IMR-90 (cell line): ENCODE data around the gene CHI3L1. TPM values are rescaled to one million over a fixed set of nuclear protein-coding genes. Genes with fewer than 3 reads are reported as not detected.

ENCODE experiments used
- ATAC-seq: fragments of 200-7000 bp; cut with Tn5 transposase; 2 replicates; pipeline ENCODE4 v1.9.1; 2020; ENCODE audit warnings: low read depth, mild to moderate bottlenecking, moderate library complexity
- BruUV-seq: library from RNA; stranded (reverse); fragments of 400-500 nt; replicated peaks from 2 replicates; lab custom pipeline; 2021; lab: Mats Ljungman, UMichigan
- CTCF ChIA-PET: fragments of 300-600 bp; formaldehyde crosslinking; extraction: SDS; loops from one replicate; lab custom pipeline; 2021; ENCODE audit warnings: antibody characterized with exemption; lab: Yijun Ruan, JAX
- POLR2A ChIA-PET: fragments of 300-600 bp; sonication (Branson Sonifier 250); formaldehyde crosslinking; loops from one replicate; lab custom pipeline; 2022; ENCODE audit warnings: antibody characterized with exemption; ENCODE audit not compliant: unreplicated experiment; lab: Charles Lee
- DNase-seq: peaks from one replicate; pipeline ENCODE4 v3.0.0; 2013
- H2AFZ ChIP-seq: replicated peaks from 2 replicates; pipeline ENCODE3; 2013; ENCODE audit warnings: low read length, mild to moderate bottlenecking; ENCODE audit not compliant: poor library complexity
- H2AK5ac ChIP-seq: 2 replicates; pipeline ENCODE4 v1.6.1; 2013; ENCODE audit warnings: low read depth, low read length, inconsistent platforms
- H2AK9ac ChIP-seq: replicated peaks from 2 replicates; pipeline ENCODE3; 2013; ENCODE audit warnings: mild to moderate bottlenecking, low read depth, low read length, moderate library complexity; ENCODE audit not compliant: poor library complexity
- H2BK120ac ChIP-seq: 2 replicates; pipeline ENCODE4 v1.6.1; 2013; ENCODE audit warnings: low read depth, low read length, inconsistent platforms
- H2BK15ac ChIP-seq: 3 replicates; pipeline ENCODE4 v1.6.1; 2013; ENCODE audit warnings: low read depth, low read length, inconsistent platforms
- H2BK20ac ChIP-seq: 2 replicates; pipeline ENCODE4 v1.6.1; 2013; ENCODE audit warnings: low read depth, mild to moderate bottlenecking, inconsistent platforms, low read length, moderate library complexity
- H2BK5ac ChIP-seq: 2 replicates; pipeline ENCODE4 v1.6.1; 2013; ENCODE audit warnings: mild to moderate bottlenecking, low read depth, low read length, inconsistent platforms; ENCODE audit not compliant: poor library complexity, severe bottlenecking
- H3K14ac ChIP-seq: replicated peaks from 2 replicates; pipeline ENCODE4 v1.6.1; 2013; ENCODE audit warnings: low read depth, low read length, inconsistent platforms
- H3K18ac ChIP-seq: 2 replicates; pipeline ENCODE4 v1.6.1; 2013; ENCODE audit warnings: low read depth, low read length, control low read depth
- H3K23ac ChIP-seq: 2 replicates; pipeline ENCODE4 v1.6.1; 2013; ENCODE audit warnings: low read depth, low read length, inconsistent platforms
- H3K27ac ChIP-seq: 2 replicates; pipeline ENCODE4 v1.5.1; 2013; ENCODE audit warnings: mild to moderate bottlenecking, control low read depth, low read length; ENCODE audit not compliant: insufficient read depth
- H3K27me3 ChIP-seq: 2 replicates; pipeline ENCODE4 v1.6.1; 2013; ENCODE audit warnings: low read length; ENCODE audit not compliant: control insufficient read depth, insufficient read depth
- H3K36me3 ChIP-seq: 2 replicates; pipeline ENCODE4 v1.6.1; 2013; ENCODE audit warnings: low read length, mixed read lengths; ENCODE audit not compliant: control insufficient read depth, insufficient read depth
- H3K4ac ChIP-seq: 2 replicates; pipeline ENCODE4 v1.6.1; 2013; ENCODE audit warnings: low read depth, low read length, inconsistent platforms
- H3K4me1 ChIP-seq: 2 replicates; pipeline ENCODE4 v1.6.1; 2013; ENCODE audit warnings: low read length, mixed read lengths; ENCODE audit not compliant: control insufficient read depth, insufficient read depth
- H3K4me2 ChIP-seq: 2 replicates; pipeline ENCODE4 v1.6.1; 2013; ENCODE audit warnings: low read depth, mild to moderate bottlenecking, control low read depth, low read length, moderate library complexity
- H3K4me3 ChIP-seq: 2 replicates; pipeline ENCODE4 v1.5.1; 2013; ENCODE audit warnings: low read depth, mild to moderate bottlenecking, control low read depth, low read length, moderate library complexity; ENCODE audit not compliant: insufficient read depth
- H3K56ac ChIP-seq: 2 replicates; pipeline ENCODE4 v1.6.1; 2013; ENCODE audit warnings: low read length, inconsistent platforms; ENCODE audit not compliant: insufficient read depth; ENCODE audit errors: extremely low read depth
- H3K79me1 ChIP-seq, 2 experiments: 2 replicates each; pipeline ENCODE4 v1.6.1; 2013; ENCODE audit warnings: low read length in 2 of 2, inconsistent platforms in 1 of 2, low read depth in 1 of 2
- H3K9ac ChIP-seq: 2 replicates; pipeline ENCODE4 v1.6.1; 2013; ENCODE audit warnings: low read depth, low read length, control low read depth
- H3K9me1 ChIP-seq: 2 replicates; pipeline ENCODE4 v1.6.1; 2013; ENCODE audit warnings: low read length, inconsistent platforms; ENCODE audit not compliant: insufficient read depth
- H3K9me3 ChIP-seq: 2 replicates; pipeline ENCODE4 v1.6.1; 2013; ENCODE audit warnings: low read length; ENCODE audit not compliant: control insufficient read depth, insufficient read depth
- H4K20me1 ChIP-seq: 2 replicates; pipeline ENCODE4 v1.6.1; 2013; ENCODE audit warnings: low read length, inconsistent platforms; ENCODE audit not compliant: insufficient read depth
- H4K5ac ChIP-seq: 2 replicates; pipeline ENCODE4 v1.6.1; 2013; ENCODE audit warnings: mild to moderate bottlenecking, low read depth, low read length, control low read depth
- H4K8ac ChIP-seq, 2 experiments: 2 replicates each; pipeline ENCODE4 v1.6.1; 2013; ENCODE audit warnings: low read depth in 2 of 2, low read length in 2 of 2, control low read depth in 1 of 2, inconsistent platforms in 1 of 2
- H4K91ac ChIP-seq: 2 replicates; pipeline ENCODE4 v1.6.1; 2013; ENCODE audit warnings: low read depth, low read length, inconsistent platforms; ENCODE audit not compliant: insufficient read depth
- BHLHE40 ChIP-seq: fragments of 150-350 bp; IDR thresholded peaks from 2 replicates; pipeline ENCODE4 v1.6.1; 2016; ENCODE audit warnings: mild to moderate bottlenecking, low read depth, low read length
- CEBPB ChIP-seq: IDR thresholded peaks from 2 replicates; pipeline ENCODE4 v1.6.1; 2012; ENCODE audit warnings: low read depth, low read length, improper control_type of control experiment
- NFE2L2 ChIP-seq: fragments of 150-350 bp; IDR thresholded peaks from 2 replicates; pipeline ENCODE4 v1.6.1; 2016; ENCODE audit warnings: low read depth, mild to moderate bottlenecking, low read length
- RAD21 ChIP-seq: IDR thresholded peaks from 2 replicates; pipeline ENCODE4 v1.6.1; 2012; ENCODE audit warnings: low read length, improper control_type of control experiment
- RFX5 ChIP-seq: IDR thresholded peaks from 2 replicates; pipeline ENCODE4 v1.8.0; 2012; ENCODE audit warnings: low read depth, mild to moderate bottlenecking, low read length, moderate library complexity
- WGBS, 2 experiments: methylation state at CpG; one replicate each; pipeline versions ENCODE4 v1.1.5 to v1.1.7; 2013; ENCODE audit warnings: missing lambda C conversion rate in 2 of 2; ENCODE audit not compliant: insufficient read length in 1 of 2; ENCODE audit errors: extremely low coverage in 2 of 2; 5-methylcytosine and 5-hydroxymethylcytosine counted together
- dilution Hi-C: fragments of 300-500 bp; cut with HindIII; formaldehyde crosslinking; loops from one replicate; pipeline ENCODE4 v1.14.3; 2018; ENCODE audit warnings: low sequenced_read_pairs; ENCODE audit not compliant: unreplicated experiment
- in situ Hi-C: fragments of 300-500 bp; cut with MboI; formaldehyde crosslinking; loops from 3 replicates; pipeline ENCODE4 v1.14.3; 2019; ENCODE audit warnings: low sequenced_read_pairs, inconsistent platforms, mixed read lengths
- intact Hi-C: fragments of 100-400 bp; cut with micrococcal nuclease; formaldehyde crosslinking; loops from 2 replicates; pipeline ENCODE4 v1.10.0; 2022
- polyA plus RNA-seq, 3 experiments: library from polyadenylated mRNA; depleted of rRNA; stranded (reverse); fragments of >200 nt; gene quantifications; 2 replicates each; pipeline ENCODE4 v1.2.3, GENCODE V29; 2012; ENCODE audit warnings: low replicate concordance in 1 of 3
- total RNA-seq: library from RNA; depleted of rRNA; stranded (reverse); fragments of >200 nt; gene quantifications from 2 replicates; pipeline ENCODE4 v1.2.3, GENCODE V29; 2012
- TF ChIP-seq, protein P1 (sequence below): conservative IDR thresholded peaks from 2 replicates; pipeline ENCODE4 v1.5.1; 2012; ENCODE audit warnings: mild to moderate bottlenecking, low read depth, low read length, improper control_type of control experiment
- TF ChIP-seq, protein P2 (sequence below): fragments of 150-350 bp; IDR thresholded peaks from 2 replicates; pipeline ENCODE4 v1.6.1; 2017; ENCODE audit warnings: mild to moderate bottlenecking, antibody characterized with exemption, low read length, low read depth

Gene CHI3L1
- total and polyA plus RNA-seq, 2 of the 4 experiments (the other 2 are of a cell fraction), result 0.17 TPM; not detected in 1

GRCh38 chr1:203179667-203180005, 6.9 kb downstream of the CHI3L1 start:
- BruUV-seq, result no TSS peak
- no peaks in the 10 kb centered on the region for H4K20me1 ChIP-seq
- H2AK5ac ChIP-seq, result 0 out of 2 replicates have a peak overlapping the region, but pooled peaks have one; percentile 18
- no peak overlapping the region for H2AK9ac ChIP-seq
- in situ Hi-C loops (no loop called here), intact Hi-C loops (no loop called here), dilution Hi-C loops (no loop called here)
- peaks cover 22% of the 10 kb centered on the region for H3K4me1 ChIP-seq
- no peak overlapping the region for H2BK20ac ChIP-seq
- ATAC-seq (no peak), DNase-seq (no peak)
- H2BK120ac ChIP-seq, result no peak overlapping the region
- H3K9me3 ChIP-seq, result no peaks in the 10 kb centered on the region
- no peak overlapping the region for H3K23ac ChIP-seq
- no peak overlapping the region for H3K56ac ChIP-seq
- H2AFZ ChIP-seq, result no peak overlapping the region
- H3K4me2 ChIP-seq, result no peak overlapping the region
- POLR2A ChIA-PET, result no interaction called here
- CTCF ChIA-PET, result interaction anchor here (2.0 kb wide), 1 partner anchor 62 kb away, joined by 4 read pairs; no protein-coding TSS in a partner anchor
- H3K27me3 ChIP-seq, result no peaks in the 10 kb centered on the region; the same call in 1 of the 2 replicates
- H3K4me3 ChIP-seq, result no peak overlapping the region
- no peak overlapping the region for H4K5ac ChIP-seq
- H2BK15ac ChIP-seq, result no peak overlapping the region
- no peak overlapping the region for H3K27ac ChIP-seq
- H3K36me3 ChIP-seq, result no peaks in the 10 kb centered on the region
- no peak overlapping the region for H3K14ac ChIP-seq
- H4K91ac ChIP-seq, result no peak overlapping the region
- peaks cover 15% of the 10 kb centered on the region; the same call in 1 of the 2 replicates for H3K9me1 ChIP-seq
- H3K18ac ChIP-seq, result no peak overlapping the region
- H2BK5ac ChIP-seq, result no peak overlapping the region
- TF ChIP-seq BHLHE40 (no peak), RAD21 (no peak), CEBPB (no peak), NFE2L2 (no peak), RFX5 (no peak)
- TF ChIP-seq, protein P1, sequence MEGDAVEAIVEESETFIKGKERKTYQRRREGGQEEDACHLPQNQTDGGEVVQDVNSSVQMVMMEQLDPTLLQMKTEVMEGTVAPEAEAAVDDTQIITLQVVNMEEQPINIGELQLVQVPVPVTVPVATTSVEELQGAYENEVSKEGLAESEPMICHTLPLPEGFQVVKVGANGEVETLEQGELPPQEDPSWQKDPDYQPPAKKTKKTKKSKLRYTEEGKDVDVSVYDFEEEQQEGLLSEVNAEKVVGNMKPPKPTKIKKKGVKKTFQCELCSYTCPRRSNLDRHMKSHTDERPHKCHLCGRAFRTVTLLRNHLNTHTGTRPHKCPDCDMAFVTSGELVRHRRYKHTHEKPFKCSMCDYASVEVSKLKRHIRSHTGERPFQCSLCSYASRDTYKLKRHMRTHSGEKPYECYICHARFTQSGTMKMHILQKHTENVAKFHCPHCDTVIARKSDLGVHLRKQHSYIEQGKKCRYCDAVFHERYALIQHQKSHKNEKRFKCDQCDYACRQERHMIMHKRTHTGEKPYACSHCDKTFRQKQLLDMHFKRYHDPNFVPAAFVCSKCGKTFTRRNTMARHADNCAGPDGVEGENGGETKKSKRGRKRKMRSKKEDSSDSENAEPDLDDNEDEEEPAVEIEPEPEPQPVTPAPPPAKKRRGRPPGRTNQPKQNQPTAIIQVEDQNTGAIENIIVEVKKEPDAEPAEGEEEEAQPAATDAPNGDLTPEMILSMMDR, result no peak
- TF ChIP-seq, protein P2, sequence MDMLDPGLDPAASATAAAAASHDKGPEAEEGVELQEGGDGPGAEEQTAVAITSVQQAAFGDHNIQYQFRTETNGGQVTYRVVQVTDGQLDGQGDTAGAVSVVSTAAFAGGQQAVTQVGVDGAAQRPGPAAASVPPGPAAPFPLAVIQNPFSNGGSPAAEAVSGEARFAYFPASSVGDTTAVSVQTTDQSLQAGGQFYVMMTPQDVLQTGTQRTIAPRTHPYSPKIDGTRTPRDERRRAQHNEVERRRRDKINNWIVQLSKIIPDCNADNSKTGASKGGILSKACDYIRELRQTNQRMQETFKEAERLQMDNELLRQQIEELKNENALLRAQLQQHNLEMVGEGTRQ, result no peak
- no peak overlapping the region for H3K9ac ChIP-seq
- H3K4ac ChIP-seq, result no peak overlapping the region
- no peaks in the 10 kb centered on the region for H3K79me1 ChIP-seq
- H4K8ac ChIP-seq, result no peak overlapping the region
- 100% methylated on average over 1 of the region's 10 CpGs; no CpG with 5 or more reads in 1 of the 2 experiments for WGBS, 2 experiments
